COLO829 (cell line): Measurements from ENCODE around the gene BMS1.
"Not testable (repeated sequence)": the region's sequence is repeated elsewhere in the genome, so short reads cannot be mapped to it uniquely, and the experiment has no call there.

ENCODE experiments used
- DNase-seq: peaks from one replicate; pipeline ENCODE4 v3.0.0; 2012; ENCODE audit warnings: low spot score

Gene BMS1

GRCh38 chr10:42782446-42783180 is at the start of gene BMS1:
BMS1 (plus strand) TSS chr10:42782795; CDS start chr10:42784395, 1,600 bp downstream.
- peak; percentile 82 for DNase-seq

GRCh38 chr10:42734536-42734935 is 48.1 kb upstream of the BMS1 start:
- DNase-seq, result no peak

GRCh38 chr10:42738679-42739078 is 43.9 kb upstream of the BMS1 start:
- no peak for DNase-seq

- DNase-seq, result not testable (repeated sequence)
Observed at GRCh38 chr10:42741536-42741935, 41.1 kb upstream of the BMS1 start.

- DNase-seq, result no peak
Observed at GRCh38 chr10:42743697-42744096, 38.9 kb upstream of the BMS1 start.

- no peak for DNase-seq
Observed at GRCh38 chr10:42744134-42744701, 38.4 kb upstream of the BMS1 start.

- peak; percentile 32 for DNase-seq
Observed at GRCh38 chr10:42753126-42753506, 29.5 kb upstream of the BMS1 start.

- DNase-seq, result no peak
Observed at GRCh38 chr10:42753507-42754154, 29.0 kb upstream of the BMS1 start.

GRCh38 chr10:42754155-42755027 is 28.2 kb upstream of the BMS1 start:
- DNase-seq, result no peak

GRCh38 chr10:42755028-42755451 is 27.6 kb upstream of the BMS1 start:
- no peak for DNase-seq

GRCh38 chr10:42755556-42756093 is 27.0 kb upstream of the BMS1 start:
- DNase-seq, result no peak

- no peak for DNase-seq
Observed at GRCh38 chr10:42767906-42768305, 14.7 kb upstream of the BMS1 start.

GRCh38 chr10:42768581-42769152 is 13.9 kb upstream of the BMS1 start:
- DNase-seq, result no peak

- no peak for DNase-seq
Observed at GRCh38 chr10:42769173-42769572, 13.4 kb upstream of the BMS1 start.

- DNase-seq, result peak; percentile 36
Observed at GRCh38 chr10:42769673-42770072, 12.9 kb upstream of the BMS1 start.

- no peak for DNase-seq
Observed at GRCh38 chr10:42776681-42777080, 5.9 kb upstream of the BMS1 start.

GRCh38 chr10:42780456-42780855 is 2.1 kb upstream of the BMS1 start:
- no peak for DNase-seq

- no peak for DNase-seq
Observed at GRCh38 chr10:42781893-42782445, 626 bp upstream of the BMS1 start.

- no peak for DNase-seq
Observed at GRCh38 chr10:42783181-42783549, 570 bp downstream of the BMS1 start.

GRCh38 chr10:42785759-42786158 is 3.2 kb downstream of the BMS1 start:
- no peak for DNase-seq

- no peak for DNase-seq
Observed at GRCh38 chr10:42790835-42791234, 8.2 kb downstream of the BMS1 start.
